Fibroblast of pulmonary artery (primary cell): ENCODE data around the gene NUP188.
A peak's percentile ranks its signal among the peaks of the same experiment; 100 is the strongest.

Experiments
- DNase-seq: peaks from one replicate; pipeline ENCODE4 v3.0.0-alpha.2; 2010; ENCODE audit warnings: low read depth
- H3K4me3 ChIP-seq: replicated peaks from 2 replicates; pipeline ENCODE4 v1.5.1; 2011; ENCODE audit warnings: low read depth, mild to moderate bottlenecking, control low read depth, low read length, moderate library complexity
- CTCF ChIP-seq: IDR thresholded peaks from 2 replicates; pipeline ENCODE4 v1.5.1; 2011; ENCODE audit warnings: mild to moderate bottlenecking, control low read depth, low read length, inconsistent platforms; ENCODE audit errors: missing control alignments

Gene NUP188

GRCh38 chr9:128913995-128914772, 33.3 kb upstream of the NUP188 start:
- TF ChIP-seq CTCF = no peak
- H3K4me3 ChIP-seq = no peak overlapping the region
- DNase-seq = no peak

- no peak for DNase-seq
- no peak for TF ChIP-seq CTCF
- no peak overlapping the region for H3K4me3 ChIP-seq
Observed at GRCh38 chr9:128916204-128916603, 31.3 kb upstream of the NUP188 start.

- H3K4me3 ChIP-seq = no peak overlapping the region
- no peak for TF ChIP-seq CTCF
- no peak for DNase-seq
Observed at GRCh38 chr9:128916745-128917144, 30.8 kb upstream of the NUP188 start.

- peak; percentile 94 for DNase-seq
- TF ChIP-seq CTCF = no peak
- no peak overlapping the region for H3K4me3 ChIP-seq
Observed at GRCh38 chr9:128917151-128917849, 30.2 kb upstream of the NUP188 start.

GRCh38 chr9:128918921-128919320, 28.6 kb upstream of the NUP188 start:
- no peak for DNase-seq
- H3K4me3 ChIP-seq = no peak overlapping the region
- no peak for TF ChIP-seq CTCF

GRCh38 chr9:128919402-128920089, 28.0 kb upstream of the NUP188 start:
- TF ChIP-seq CTCF = no peak
- no peak for DNase-seq
- H3K4me3 ChIP-seq = no peak overlapping the region
